ENCODE data around the gene MRPS17. TPM values are rescaled to one million over a fixed set of nuclear protein-coding genes. Genes with fewer than 3 reads are reported as not detected.

The MRPS17 gene
- total RNA-seq, 1 experiment from 2014 or later: 38.2 TPM

DNA sequence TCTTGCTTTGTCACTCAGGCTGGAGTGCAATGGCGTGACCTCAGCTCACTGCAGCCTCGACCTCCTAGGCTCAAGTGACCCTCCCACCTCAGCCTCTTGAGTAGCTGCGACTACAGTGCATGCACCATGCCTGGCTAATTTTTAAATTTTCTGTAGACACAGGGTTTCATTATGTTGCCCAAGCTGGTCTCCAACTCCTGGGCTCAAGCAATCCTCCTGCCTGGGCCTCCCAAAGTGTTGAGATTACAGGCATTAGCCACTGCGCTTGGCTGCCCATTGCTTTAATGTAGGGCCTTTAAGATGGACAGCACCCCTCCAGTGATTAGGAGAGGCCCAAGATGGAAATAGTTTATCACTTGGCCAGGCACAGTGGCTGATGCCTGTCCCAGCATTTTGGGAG lies 52.1 kb downstream of the MRPS17 start:
- no peaks in the 10 kb centered on the region for H3K9me2 ChIP-seq (ENCODE audit: insufficient read depth)
- intact Hi-C loops (cut with micrococcal nuclease; ENCODE audit: unreplicated experiment): no loop called here
- no peaks in the 10 kb centered on the region for H3K9me3 ChIP-seq (ENCODE audit: insufficient read depth, low read depth)
- H3K27ac ChIP-seq: no peak overlapping the region
- TF ChIP-seq, protein P1, sequence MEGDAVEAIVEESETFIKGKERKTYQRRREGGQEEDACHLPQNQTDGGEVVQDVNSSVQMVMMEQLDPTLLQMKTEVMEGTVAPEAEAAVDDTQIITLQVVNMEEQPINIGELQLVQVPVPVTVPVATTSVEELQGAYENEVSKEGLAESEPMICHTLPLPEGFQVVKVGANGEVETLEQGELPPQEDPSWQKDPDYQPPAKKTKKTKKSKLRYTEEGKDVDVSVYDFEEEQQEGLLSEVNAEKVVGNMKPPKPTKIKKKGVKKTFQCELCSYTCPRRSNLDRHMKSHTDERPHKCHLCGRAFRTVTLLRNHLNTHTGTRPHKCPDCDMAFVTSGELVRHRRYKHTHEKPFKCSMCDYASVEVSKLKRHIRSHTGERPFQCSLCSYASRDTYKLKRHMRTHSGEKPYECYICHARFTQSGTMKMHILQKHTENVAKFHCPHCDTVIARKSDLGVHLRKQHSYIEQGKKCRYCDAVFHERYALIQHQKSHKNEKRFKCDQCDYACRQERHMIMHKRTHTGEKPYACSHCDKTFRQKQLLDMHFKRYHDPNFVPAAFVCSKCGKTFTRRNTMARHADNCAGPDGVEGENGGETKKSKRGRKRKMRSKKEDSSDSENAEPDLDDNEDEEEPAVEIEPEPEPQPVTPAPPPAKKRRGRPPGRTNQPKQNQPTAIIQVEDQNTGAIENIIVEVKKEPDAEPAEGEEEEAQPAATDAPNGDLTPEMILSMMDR (conservative IDR thresholded peaks at IDR 0.05): no peak
- TF ChIP-seq EZH2 (IDR thresholded peaks at IDR 0.05; ENCODE audit: low read depth): no peak
- BruUV-seq (replicated peaks): no TSS peak
- no peak overlapping the region for H3K4me3 ChIP-seq
- no peaks in the 10 kb centered on the region for H4K20me1 ChIP-seq (ENCODE audit: insufficient read depth)
- no peaks in the 10 kb centered on the region for H3K4me1 ChIP-seq (replicated peaks; ENCODE audit: insufficient read depth)
- no peaks in the 10 kb centered on the region for H3K79me2 ChIP-seq (ENCODE audit: low read depth)
- H3F3A ChIP-seq (ENCODE audit: insufficient read depth, low read depth): peaks cover 18% of the 10 kb centered on the region; the same call in 1 of the 2 replicates
- H3K4me2 ChIP-seq: no peak overlapping the region
- CTCF ChIA-PET: interaction anchor here (0.6 kb wide), 1 partner anchor 588 kb away, joined by 3 read pairs; no protein-coding TSS in a partner anchor
- POLR2A ChIA-PET (ENCODE audit: unreplicated experiment): no interaction called here
- DNase-seq: no peak
- H2AFZ ChIP-seq: no peak overlapping the region
- peaks cover 2% of the 10 kb centered on the region; the same call in 1 of the 2 replicates for H3K36me3 ChIP-seq (ENCODE audit: low read depth)
- H3K27me3 ChIP-seq (ENCODE audit: insufficient read depth, low read depth): no peaks in the 10 kb centered on the region

Other genes starting within 250 kb of the MRPS17 start
- not detected in 2 replicates for gene SEPTIN14, start 89.1 kb upstream of the MRPS17 start, total RNA-seq (2021)
- 2.3 and 3.5 TPM in 2 replicates for gene ZNF713, start 64.4 kb upstream of the MRPS17 start, total RNA-seq (2021)
- gene NIPSNAP2, start 12.7 kb downstream of the MRPS17 start, total RNA-seq (2021): 96.1 and 97.5 TPM in 2 replicates
- 89.5 and 103 TPM in 2 replicates for gene PSPH, start 99.6 kb downstream of the MRPS17 start, total RNA-seq (2021)
- 308 and 323 TPM in 2 replicates for gene CCT6A, start 99.9 kb downstream of the MRPS17 start, total RNA-seq (2021)
- 256 and 305 TPM in 2 replicates for gene SUMF2, start 112.4 kb downstream of the MRPS17 start, total RNA-seq (2021)
- 2.7 and 3.9 TPM in 2 replicates for gene PHKG1, start 141.1 kb downstream of the MRPS17 start, total RNA-seq (2021)
- 978 and 1,041 TPM in 2 replicates for gene CHCHD2, start 154.6 kb downstream of the MRPS17 start, total RNA-seq (2021)
- gene NUPR2, start 164.5 kb downstream of the MRPS17 start, total RNA-seq (2021): not detected in 2 replicates

Measured in PC-9 (cell line).